Measurements from ENCODE around the gene PAPPA.

The PAPPA gene

DNA sequence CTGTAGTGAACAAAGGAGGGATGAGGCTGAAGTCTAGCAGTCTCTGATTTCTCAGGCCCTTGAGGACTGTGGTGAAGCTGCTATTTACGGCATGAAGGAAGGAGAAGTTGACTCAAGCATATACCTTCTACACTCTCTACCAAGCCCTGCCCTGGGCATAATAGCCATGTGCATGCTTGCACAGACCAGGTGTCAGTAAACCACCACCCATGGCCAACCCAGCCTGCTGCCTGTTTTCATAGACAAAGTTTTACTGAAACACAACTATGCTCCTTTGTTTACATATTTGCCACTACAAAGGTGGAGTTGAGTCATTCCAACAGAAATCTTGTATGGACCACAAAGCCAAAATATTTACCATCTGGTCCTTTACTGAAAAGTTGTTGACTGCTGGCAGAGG, 126.9 kb downstream of the PAPPA start:
- DNase-seq: no peak

DNA sequence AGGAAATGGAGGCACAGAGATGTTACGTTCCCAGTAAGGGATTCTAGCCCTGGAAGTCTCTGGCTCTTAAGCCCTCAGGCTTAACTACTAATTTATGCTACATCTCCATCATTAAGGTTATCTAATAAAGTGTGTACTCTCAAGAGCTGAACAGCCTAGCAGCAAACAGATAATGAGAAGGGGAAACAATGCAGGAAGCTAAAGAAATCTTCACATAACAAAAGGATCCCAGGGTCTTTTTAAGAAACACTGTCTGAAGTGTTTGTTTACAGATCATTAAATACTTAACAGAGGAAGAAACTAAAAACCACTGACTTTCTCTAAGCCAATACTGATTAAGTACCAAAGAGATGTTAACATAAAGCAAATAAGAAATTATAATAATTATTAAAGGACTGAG, 129.0 kb downstream of the PAPPA start:
- no peak for DNase-seq

DNA sequence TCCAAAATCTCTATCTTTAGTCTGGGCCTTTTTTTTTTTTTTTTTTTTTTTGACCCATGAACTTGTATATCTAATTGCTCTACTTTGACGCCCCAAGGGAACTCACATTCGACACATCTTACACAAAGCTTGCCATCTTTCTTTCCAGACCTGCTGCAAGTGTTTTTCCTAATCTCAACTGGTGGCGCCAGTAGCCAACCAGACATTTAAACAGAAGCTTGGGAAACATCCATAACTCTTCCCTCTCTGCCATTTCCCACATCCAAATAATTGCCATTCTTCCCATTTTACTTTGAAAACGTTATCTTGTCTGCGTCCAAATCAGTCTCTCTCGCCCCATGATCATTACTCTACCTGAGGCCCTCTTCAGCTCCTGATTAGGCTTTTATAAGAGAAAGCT, 130.9 kb downstream of the PAPPA start:
- DNase-seq: no peak

DNA sequence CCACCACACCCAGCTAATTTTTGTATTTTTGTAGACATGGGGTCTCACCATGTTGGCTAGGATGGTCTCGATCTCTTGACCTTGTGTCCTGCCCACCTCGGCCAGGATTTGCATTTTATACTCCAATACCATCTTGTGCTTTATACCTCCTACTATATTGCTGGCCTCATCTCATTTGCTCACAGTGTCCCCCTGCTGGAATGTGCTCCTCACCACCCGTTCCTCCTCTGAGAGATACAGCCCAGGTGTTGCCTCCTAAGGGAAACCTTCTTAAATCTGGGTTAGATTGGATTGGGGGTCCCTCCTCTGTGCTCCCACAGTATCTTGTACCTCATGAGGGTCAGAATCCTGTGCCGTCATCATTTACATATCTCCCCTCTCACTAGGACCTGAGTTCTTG, 131.7 kb downstream of the PAPPA start:
- peak in 1 of 2 experiments; percentile 7 for DNase-seq

DNA sequence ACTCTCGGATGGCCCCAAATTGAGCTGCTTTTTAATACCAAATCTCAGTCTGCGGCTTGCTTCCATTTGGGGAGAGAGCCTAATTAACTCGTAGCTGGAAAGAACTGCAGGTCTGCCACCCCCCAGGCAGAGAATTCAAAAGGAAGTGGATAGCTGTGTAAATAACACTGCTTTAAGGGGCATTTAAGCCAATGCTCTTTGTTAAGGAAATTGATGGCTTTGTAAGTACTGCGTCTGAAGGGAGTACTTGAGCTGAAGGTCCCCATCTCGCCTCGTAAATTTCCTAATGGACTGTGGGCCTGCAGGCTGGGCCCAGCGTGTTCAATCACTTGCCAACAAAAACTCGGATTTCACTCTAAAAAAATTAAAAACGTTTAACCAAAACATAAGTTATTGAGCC, 132.7 kb downstream of the PAPPA start:
- DNase-seq: no peak

DNA sequence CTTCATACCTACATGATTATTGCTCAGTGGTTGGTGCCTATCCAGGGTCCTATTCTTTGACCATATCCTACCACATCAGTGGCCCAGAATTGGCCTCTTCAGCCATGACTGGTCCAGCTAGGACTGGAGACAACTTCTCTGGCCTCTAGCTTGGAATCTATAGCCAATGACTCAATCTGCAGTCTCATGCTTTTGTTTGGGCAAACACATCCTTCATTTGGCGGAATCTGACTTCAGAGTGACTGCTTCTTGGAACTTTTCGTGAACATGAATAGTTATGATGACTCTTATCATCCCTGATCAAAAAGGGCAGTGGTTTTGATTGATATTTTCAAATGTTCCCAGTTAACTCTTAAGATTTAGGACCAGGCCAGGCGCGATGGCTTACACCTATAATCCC, 134.1 kb downstream of the PAPPA start:
- DNase-seq: no peak

DNA sequence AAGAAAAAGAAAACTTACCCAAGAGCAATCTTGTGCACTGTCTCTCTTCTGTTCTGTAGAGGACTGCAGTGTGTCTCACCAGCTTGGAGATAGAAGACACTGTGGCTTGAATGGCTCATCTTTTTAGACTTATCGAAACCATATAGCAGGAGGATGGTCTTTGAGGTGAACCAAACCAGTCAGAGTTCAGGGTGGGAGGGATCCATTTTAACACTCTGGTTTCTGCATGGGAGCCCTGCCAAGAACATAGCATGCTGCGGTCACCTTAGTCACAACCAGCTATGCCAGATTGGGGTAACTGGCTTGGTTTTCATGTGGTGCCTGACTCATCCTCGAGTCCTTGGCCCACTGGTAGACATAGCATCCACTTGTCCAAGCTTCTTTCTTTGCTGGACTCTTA, 135.1 kb downstream of the PAPPA start:
- DNase-seq: no peak

DNA sequence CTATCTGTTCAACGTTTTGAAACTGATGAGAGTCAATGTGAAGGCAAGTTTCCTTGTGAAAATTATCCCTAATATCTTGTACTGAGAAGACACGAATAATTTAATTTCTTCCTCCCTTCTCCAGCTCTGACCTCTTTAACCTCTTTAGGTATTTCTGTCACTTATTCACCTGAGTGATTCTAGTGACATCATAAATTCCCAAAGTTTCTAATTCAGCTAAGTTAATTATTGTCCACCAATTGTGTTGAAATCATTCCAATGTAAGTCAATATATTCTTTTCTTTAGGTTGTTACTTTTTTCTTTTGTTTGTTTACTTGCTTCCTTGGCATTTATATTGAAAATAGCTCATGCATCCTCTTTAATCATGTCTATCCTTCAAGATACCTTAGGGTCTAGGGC, 143.8 kb downstream of the PAPPA start:
- no peak for DNase-seq

DNA sequence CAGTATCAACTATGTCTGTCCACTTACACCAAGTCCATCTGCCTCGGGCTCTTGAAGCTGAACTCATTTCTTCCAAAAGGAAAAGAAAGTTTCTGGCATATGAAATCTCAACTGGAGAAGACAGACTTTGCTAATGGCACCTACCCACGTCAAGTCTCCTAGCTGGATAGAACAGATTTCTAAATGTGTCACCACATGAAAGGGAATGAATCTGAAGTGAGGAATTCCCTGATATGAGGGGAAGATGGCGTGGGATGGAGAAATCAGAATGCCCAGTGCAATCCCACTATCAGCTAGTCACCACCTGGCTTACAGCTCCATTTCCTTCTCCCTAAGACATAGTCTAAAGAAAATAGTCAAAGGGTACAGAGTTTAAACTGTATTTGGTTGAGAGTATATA, 144.7 kb downstream of the PAPPA start:
- DNase-seq: no peak

DNA sequence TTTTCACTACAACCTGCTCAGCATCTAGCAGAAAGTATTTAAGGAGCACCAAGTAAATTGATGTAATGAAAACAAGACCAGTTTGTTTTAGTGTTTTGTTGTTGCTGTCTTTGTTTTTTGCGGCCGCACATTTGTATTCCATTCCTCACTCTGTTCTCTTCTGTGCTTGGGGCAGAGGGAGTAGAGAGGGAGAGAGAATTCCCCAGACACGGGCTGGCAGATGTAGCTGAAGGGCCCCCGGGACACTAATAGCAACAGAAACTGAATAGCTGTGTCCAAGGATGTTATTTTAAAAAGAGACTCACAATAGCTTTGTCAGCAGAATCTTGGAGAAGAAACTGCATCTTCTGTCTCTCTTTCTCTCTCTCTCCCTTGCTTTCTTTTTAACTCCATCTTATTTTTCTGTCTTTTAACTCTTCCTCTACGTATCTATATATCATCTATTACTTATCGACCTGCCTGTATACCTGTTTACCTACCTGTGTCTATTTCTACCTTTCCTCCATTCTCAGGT, 145.3 kb downstream of the PAPPA start:
- DNase-seq: peak in 1 of 2 experiments; percentile 14

DNA sequence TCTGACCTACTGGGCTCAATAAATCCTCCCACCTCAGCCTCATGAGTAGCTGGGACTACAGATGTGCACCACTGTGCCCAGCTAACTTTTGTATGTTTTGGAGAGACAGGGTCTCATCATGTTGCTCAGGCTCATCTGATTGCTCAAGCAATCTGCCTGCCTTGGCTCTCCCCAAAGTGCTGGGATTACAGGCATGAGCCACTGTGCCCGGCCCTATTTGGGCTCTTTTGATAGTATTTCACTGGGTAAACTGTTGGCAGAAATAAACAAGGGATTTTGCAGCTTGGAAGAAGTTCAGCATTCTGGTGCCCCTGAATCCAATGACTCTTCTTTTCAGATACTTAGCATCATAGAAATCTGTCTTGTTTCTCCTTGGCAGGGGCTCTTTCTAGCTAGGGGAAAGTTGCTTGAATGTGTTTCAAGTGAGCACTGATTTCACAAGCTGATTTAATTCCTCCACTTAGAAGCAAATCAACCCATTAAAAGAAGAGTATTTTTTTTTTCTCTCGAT, 146.8 kb downstream of the PAPPA start:
- DNase-seq: no peak

DNA sequence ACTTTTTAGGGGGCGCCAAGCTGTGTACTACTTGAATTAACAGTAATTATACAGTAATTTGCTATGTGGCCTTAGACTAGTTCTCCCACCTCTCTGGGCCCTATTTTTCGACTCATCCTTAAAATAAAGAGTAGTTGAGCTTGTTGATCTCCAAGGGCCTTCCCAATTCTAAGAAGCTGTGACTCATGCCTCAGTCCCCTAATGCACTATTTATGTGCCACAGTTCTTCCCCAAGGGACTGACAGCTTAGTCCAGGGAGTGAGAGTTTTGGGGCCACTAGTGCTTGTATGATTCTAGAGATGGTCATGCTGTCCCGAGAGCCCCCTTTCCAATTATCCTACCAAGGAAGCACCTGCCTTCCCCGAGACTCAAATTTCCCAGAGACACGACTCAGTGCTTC, 149.7 kb downstream of the PAPPA start:
- no peak for DNase-seq

DNA sequence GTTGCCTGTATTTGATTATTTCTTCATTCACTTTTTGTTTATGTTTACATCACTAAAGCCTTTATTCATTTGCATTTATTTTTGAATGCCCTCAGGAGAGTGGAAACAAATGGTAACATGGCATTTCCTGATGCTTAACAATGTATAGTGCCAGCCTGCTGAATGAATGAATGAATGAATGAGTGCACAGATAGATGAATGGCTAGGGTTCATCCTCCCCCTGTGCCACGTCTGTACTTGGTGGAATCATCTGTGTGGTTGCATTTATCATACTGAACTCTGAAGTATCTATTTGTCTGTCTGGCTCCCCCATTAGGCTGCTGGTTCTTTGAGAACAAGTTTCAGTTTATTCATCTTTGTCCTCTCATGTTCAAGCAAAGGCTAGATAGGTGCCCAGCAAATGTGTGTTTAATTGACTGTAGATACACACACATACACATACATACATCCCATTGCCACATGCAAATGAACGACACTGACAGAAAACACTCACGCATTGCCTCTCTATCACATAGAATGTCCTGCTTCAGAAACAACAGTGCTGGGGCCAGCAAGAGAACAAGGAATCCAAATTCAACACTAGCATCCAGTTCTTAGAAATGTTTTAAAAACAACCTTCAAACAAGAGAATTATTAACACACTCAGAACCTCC, 150.4 kb downstream of the PAPPA start:
- DNase-seq: no peak

DNA sequence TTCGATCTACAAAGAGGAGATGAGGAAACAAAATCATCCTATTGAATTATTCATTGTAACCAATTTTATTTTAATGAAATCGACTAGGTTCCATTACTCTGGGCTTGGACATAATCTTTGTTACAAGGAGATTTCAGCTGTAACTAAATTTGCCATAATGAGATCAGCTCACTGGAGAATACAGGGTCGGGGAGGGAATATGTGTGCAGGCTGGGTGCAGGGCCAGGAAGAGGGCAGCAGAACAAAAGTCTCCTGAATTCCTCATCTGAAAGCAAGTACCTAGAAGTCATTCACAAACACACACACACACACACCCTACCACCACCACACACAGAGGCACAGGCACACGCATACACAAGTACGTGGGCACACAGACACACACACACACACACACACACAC, 151.2 kb downstream of the PAPPA start:
- no peak for DNase-seq

DNA sequence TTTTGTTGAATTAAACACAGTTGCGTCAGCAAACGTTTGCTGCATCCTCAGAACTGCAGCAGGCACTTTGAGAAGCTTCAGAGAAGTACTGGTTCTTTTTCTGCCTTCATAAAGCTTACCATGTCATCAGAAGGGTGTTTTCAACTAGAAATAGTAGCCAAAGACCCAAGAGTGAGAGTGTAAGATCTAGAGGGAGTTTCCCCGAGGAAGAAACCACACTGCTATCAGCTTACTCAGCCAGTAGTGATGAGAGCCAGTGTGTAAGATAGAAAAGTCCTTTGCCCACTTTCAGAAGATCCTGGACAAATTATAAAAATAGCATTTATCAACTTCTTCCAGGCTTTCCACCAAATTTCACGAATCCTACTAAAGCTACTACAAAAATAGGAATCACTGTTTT, 154.5 kb downstream of the PAPPA start:
- no peak for DNase-seq

DNA sequence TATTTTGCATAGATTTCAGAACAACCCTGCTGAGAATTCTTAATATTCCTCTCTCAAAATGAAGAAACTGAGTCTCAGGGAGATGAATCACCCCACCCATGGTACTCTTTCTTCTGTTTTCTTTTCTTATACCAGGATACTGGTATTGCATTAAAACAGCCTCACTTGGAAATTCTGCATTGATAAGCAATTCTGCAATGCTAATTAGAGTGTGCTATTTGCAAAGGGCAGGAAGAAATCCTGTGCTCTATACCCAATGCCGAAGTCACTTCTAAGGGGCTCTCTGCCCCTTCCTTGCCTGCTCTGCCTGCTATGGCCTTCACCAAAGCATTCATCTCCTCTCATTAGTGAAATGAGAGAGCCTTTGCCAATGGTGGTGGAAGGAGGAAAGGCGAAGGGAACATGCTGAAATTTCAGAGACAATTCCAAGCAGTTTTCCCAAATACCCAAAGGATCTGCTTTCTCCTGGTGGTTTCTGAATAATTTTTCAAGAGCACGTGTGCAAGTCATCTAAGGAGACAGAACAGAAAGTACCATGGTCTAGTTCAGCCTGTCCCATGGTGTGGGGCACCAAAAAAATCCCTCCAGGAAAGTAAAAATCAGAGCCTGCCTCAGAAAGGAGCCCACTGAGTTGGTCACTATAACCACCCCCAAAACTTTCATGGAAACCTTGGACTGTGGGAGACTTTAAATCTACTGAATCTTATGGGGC, 156.5 kb downstream of the PAPPA start:
- DNase-seq: no peak

DNA sequence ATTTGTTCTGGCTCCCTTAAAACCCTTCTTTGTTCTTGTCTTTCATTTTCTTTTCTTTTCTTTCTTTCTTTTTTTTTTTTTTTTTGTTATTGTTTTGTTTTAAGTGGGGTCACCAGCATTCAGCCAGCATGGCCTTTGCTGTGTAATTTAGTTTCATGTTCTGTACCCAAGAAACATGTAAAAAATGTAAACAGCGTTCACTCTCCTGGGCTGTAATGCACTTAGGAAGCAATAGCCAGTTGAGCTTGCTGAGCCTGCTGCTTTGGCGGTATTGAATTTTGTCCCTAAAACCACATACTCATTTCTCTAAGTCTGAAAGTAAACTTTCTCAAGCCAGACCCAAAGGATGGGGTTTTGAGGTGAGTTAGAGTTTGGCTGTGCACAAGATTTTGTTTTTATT, 158.6 kb downstream of the PAPPA start:
- no peak for DNase-seq

DNA sequence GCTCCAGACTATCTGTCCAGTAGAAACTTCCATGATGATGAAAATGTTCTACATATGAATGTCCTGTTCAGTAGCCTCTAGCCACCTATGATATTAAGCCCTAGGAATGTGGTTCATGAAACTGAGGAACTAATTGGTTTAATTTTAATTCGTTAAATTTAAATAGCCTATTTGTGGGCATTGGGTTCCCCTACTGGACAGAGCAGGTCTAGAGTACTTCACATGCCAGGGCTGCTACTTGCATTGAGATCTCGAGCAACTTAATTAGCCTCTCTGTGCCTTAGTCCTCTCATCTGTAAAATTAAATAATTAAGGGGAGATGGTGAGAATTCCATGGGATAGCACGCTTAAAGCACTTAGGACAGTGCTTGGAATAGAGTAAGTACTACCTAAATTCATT, 160.0 kb downstream of the PAPPA start:
- DNase-seq: no peak

DNA sequence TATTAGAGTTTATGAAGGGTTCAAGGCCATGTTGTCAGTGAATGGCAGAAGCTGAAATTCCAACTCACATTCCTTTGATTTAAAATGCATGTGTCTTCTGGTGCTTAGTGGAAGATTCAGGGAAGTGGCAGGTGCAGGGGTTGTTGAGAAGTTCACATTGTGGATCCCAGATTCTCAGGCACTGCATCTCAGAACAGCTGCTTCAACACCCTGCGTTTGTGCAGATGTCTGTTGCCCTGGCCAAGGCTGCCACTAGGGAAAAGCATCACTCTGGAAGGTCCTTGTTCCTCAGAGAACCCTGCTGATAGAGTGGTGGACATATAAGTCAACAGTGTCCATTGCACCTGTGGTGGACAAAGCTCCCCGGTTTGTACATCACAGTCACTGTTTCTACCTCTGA, 162.7 kb downstream of the PAPPA start:
- DNase-seq: peak in 1 of 2 experiments; percentile 36

DNA sequence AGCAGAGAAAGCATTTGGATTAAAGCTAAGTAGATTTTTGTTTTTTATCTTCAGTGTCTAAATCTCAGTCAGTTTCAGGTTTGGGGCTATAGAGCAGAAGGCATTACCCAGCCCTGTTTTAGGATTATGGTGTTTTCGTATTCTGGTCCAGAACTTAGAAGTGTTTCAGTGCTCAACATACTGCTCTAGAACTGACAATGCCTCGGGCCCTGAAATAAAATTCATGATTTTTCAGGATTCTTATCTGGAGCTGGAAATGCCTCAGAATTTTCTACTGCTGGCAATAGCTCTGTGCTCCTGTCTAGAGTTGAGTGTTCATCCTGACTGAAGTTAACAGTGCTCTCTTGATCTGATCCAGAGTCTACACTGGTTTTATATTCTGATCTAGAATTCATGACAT, 163.9 kb downstream of the PAPPA start:
- DNase-seq: no peak

DNA sequence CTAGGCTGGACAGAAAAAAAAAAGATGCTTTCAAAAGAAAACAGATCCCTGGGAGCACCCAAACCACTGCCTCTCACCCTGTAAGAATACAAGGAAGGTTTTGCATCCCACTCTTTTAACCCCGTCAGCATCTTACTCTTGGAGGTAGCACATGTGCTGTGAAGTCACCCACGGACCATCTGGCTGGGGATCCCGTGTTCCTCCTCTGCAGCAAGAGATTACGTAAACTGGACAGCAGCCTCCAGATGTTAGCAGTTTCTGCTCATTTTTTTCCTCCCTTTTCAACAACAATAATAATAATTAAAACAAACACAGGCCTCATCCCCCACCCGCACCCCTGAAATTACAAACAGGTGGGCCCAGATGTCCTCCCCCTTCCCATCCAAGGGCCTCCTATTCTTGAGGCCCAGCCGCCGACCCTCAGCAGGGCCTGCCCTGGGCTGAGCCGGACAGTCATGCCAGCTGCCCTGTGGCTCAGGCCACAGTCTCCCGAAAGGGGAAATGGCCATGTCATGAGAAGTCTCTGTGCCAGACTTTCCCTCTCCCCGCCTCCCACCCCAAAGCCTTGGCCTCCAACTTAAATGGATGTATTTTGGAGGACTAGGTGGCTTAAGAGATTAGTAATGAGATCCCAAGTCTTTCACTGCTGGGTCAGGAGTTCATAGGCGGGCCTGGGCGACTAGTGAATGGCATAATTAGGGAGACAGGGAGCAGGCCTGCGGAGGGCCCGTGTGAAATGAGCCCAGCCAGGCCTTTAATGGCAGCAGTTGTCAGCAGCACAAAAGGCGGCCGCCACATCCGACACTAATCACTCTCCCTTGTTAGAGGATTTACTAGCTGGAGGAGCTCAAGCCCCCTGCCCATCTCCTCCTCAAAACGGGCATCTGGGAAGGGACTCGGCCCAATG, 165.1 kb downstream of the PAPPA start:
- peak; percentile 93 to 96 for DNase-seq

DNA sequence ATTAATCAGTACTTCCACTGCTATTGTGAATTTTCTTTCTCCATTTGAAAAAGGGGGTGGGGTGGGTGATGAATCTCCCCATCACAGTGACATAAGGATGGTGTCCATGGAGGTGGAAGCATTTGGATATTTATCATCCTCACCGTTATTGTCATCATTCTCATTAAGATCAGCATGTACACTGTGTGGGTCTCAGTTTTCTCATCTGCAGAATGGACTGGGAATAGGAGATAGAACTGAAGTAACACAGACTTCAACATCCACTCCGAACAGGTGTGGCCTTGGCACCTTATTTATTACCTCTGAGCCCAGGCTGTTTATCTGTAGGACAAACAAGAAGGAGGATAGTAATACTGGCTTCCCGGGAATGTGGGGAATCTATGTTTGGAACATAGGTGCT, 165.9 kb downstream of the PAPPA start:
- DNase-seq: no peak

DNA sequence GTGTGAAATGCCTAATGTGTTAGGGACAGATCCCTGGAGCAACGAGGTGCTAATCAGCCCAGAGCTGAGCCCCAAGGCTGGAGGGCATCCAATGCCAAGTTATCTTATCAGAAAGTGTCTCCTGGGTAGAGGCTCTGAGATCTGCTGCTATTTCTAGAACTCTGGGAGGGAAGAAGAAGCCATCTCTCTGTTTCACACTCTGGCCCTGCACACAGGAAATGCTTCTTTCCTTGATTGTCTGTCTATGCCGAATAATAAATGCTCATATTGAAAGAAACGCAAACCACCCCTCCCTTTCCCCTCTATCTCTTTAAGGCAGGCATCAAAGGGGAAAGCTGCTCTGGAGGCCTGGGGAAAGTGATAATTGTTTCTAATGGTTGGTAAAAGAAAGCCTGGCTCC, 166.7 kb downstream of the PAPPA start:
- no peak for DNase-seq

Data from NCI-H524 (cell line).